GM12874 (cell line): ENCODE results near the gene CMA1.

Experiments used
- CTCF ChIP-seq: IDR thresholded peaks from 2 replicates; pipeline ENCODE4 v1.5.1; 2011; ENCODE audit warnings: low read depth, mild to moderate bottlenecking, control low read depth, low read length, moderate library complexity; ENCODE audit not compliant: insufficient read depth

Gene CMA1

DNA sequence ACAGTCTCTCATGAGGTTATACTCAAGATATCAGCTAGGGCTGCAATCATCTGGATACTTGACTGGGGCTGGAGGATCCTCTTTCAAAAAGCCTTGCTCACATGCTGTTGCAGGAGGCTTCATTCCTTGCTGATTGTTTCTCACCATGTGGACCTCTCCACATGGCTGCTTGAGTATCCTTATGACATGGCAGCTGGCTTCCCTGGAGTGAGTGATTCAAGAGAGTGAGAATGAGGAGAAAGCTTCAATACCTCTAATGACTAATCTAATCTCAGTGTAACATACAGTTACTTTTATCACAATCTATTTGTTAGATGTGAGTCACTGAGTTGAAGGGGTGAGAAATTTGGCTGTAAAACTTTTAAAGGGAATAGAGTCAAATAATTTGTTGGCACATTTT, 51.1 kb downstream of the CMA1 start:
- TF ChIP-seq CTCF: no peak
